Heart left ventricle (tissue), 16 donors: ENCODE measurements around the gene NUBP2. TPM values are rescaled to one million over a fixed set of nuclear protein-coding genes. Genes with fewer than 3 reads are reported as not detected.

Experiments
- ATAC-seq, 4 donors: fragments of 200-7000 bp; cut with Tn5 transposase; one replicate each; pipeline ENCODE4 v1.9.1; 2020 to 2022; ENCODE audit warnings: moderate library complexity in 4 of 4, mild to moderate bottlenecking in 3 of 4, moderate number of reproducible peaks in 1 of 4
- DNase-seq, 5 donors: peaks; one replicate each; pipeline ENCODE4 v3.0.0-alpha.2; 2020
- H3K27ac ChIP-seq, 12 donors: fragments of 200-600 bp; sonication (generic) in 4 of 12; one replicate each; pipeline versions ENCODE4 v1.5.0 to v1.8.0; 2016 to 2022; ENCODE audit warnings: mild to moderate bottlenecking in 2 of 12
- H3K27me3 ChIP-seq, 9 donors: fragments of 200-600 bp; sonication (generic) in 2 of 9; one replicate each; pipeline versions ENCODE4 v1.5.1 to v1.8.0; 2016 to 2022; ENCODE audit warnings: mild to moderate bottlenecking in 3 of 9
- H3K36me3 ChIP-seq, 9 donors: fragments of 200-600 bp; sonication (generic) in 2 of 9; one replicate each; pipeline versions ENCODE4 v1.5.0 to v1.8.0; 2018 to 2022; ENCODE audit warnings: mild to moderate bottlenecking in 2 of 9
- H3K4me1 ChIP-seq, 12 donors: fragments of 200-600 bp; sonication (generic) in 4 of 12; one replicate each; pipeline versions ENCODE4 v1.5.0 to v1.8.0; 2016 to 2022; ENCODE audit warnings: mild to moderate bottlenecking in 3 of 12
- H3K4me3 ChIP-seq, 12 donors: fragments of 200-600 bp; sonication (generic) in 4 of 12; one replicate each; pipeline versions ENCODE4 v1.5.0 to v1.8.0; 2017 to 2022; ENCODE audit warnings: mild to moderate bottlenecking in 9 of 12, moderate library complexity in 4 of 12
- H3K9me3 ChIP-seq, 12 donors: fragments of 200-600 bp; sonication (generic) in 4 of 12; one replicate each; pipeline versions ENCODE4 v1.5.0 to v1.8.0; 2016 to 2022; ENCODE audit warnings: mild to moderate bottlenecking in 1 of 12
- CTCF ChIP-seq, 12 donors: fragments of 200-600 bp; sonication (generic) in 4 of 12; IDR thresholded peaks; one replicate each; pipeline versions ENCODE4 v1.5.0 to v1.8.0; 2018 to 2022; ENCODE audit warnings: antibody characterized with exemption in 12 of 12, mild to moderate bottlenecking in 5 of 12
- POLR2A ChIP-seq, 2 donors: fragments of 450-650 bp; IDR thresholded peaks; one replicate each; pipeline ENCODE4 v1.6.1; 2017; ENCODE audit warnings: antibody characterized with exemption in 2 of 2, mild to moderate bottlenecking in 2 of 2, moderate library complexity in 2 of 2
- WGBS, 4 donors: extraction: QIAGEN DNeasy Blood & Tissue Kit in 2 of 4; methylation state at CpG; one replicate each; pipeline versions ENCODE4 v1.1.5 to v1.1.7; 2013 to 2018; 5-methylcytosine and 5-hydroxymethylcytosine counted together
- intact Hi-C, 10 donors: fragments of 100-400 bp; cut with DNase I; formaldehyde crosslinking; loops; one replicate each; pipeline versions ENCODE4 v1.11.1 to v1.14.2; 2022
- polyA plus RNA-seq, 2 donors: library from polyadenylated mRNA; stranded (reverse); fragments of 200-250 nt; gene quantifications; one replicate each; pipeline ENCODE4 v1.2.3, GENCODE V29; 2013
- total RNA-seq, 9 donors: library from RNA; depleted of rRNA in 2 of 9; stranded (reverse); fragments of >200 nt in 2 of 9; fragmentation: NEBNext Ultra II Directional in 3 of 9; extraction: Animal tissue kit (Norgen Biotek cat#: 25700) in 3 of 9; gene quantifications; one replicate each; pipeline versions ENCODE4 v1.1.0 to v1.2.4, GENCODE V29; 2016 to 2023
- donor health status: ischemic (EF 13 %, LVEDD 7.1; RV severe dilation, severe dysfunction).
- donor health status: healthy with polysubstance abuse.
- donor health status: DM: no; HTN: yes; CAD: no.
- donor health status: DM: no; HTN: no; CAD: no.
- donor health status: ischemic (EF 25% LVEDD 6.9; RV normal size, moderate dysfunction).
- donor health status: ischemic (EF 25% LVEDD 5.7; RV mildly dilated, moderate dysfunction).
- donor health status: healthy.
- donor health status: DM: yes; HTN: yes; CAD: no.
- donor health status: ischemic (EF 35%, LVEDD 5.7; RV mildly dilated, moderate dysfunction).
- donor health status: nonischemic (EF 11% LVEDD 7.7; RV severe dilation, severe dysfunction).
- donor health status: DM: yes; HTN: yes; CAD: no.
- donor health status: PGD.
- donor health status: ischemic (EF 29% LVEDD 5.4; RV normal size, mild dysfunction).
- donor health status: nonischemic (EF 23%, LVEDD 6.1; RV moderate dilation, normal function).

NUBP2 gene
- total and polyA plus RNA-seq, 11 donors, result 26.7 to 81.9 (median 30.4) TPM

- H3K4me3 ChIP-seq, result no peak overlapping the region
- no peaks in the 10 kb centered on the region for H3K9me3 ChIP-seq
- intact Hi-C loops, result no loop called here
- H3K4me1 ChIP-seq, result no peaks in the 10 kb centered on the region
- DNase-seq, result no peak
- TF ChIP-seq POLR2A (IDR thresholded peaks at IDR 0.05) (no peak), CTCF (IDR thresholded peaks at IDR 0.05) (no peak)
- H3K36me3 ChIP-seq, result peaks cover 0 to 83% (median 78%) of the 10 kb centered on the region in 9 donors
- H3K27ac ChIP-seq, result no peak overlapping the region
- no peaks in the 10 kb centered on the region for H3K27me3 ChIP-seq
- WGBS, 4 donors, result 90 to 93% (median 92%) methylated on average over 26 to 31 of the region's 31 CpGs
- ATAC-seq, result no peak
Observed at GRCh38 chr16:1746693-1747195, 36.0 kb upstream of the NUBP2 start.

- ATAC-seq (no peak), DNase-seq (no peak)
- no peak for TF ChIP-seq CTCF (IDR thresholded peaks at IDR 0.05)
- Histone ChIP-seq H3K36me3 (peaks cover 0 to 95% (median 90%) of the 10 kb centered on the region in 9 donors), H3K4me1 (no peaks in the 10 kb centered on the region), H3K4me3 (no peak overlapping the region), H3K9me3 (no peaks in the 10 kb centered on the region), H3K27me3 (no peaks in the 10 kb centered on the region), H3K27ac (no peak overlapping the region)
- intact Hi-C loops, result no loop called here
- 86 to 93% (median 88%) methylated on average over 8 to 11 of the region's 11 CpGs for WGBS, 4 donors
Observed at GRCh38 chr16:1747934-1748333, 34.8 kb upstream of the NUBP2 start.

- no peak overlapping the region for H3K4me3 ChIP-seq
- no peaks in the 10 kb centered on the region for H3K9me3 ChIP-seq
- no peak overlapping the region for H3K27ac ChIP-seq
- peak in 1 of 5 donors; percentile 54 for DNase-seq
- ATAC-seq, result no peak
- whole genome bisulfite sequencing, 4 donors, result 95 to 96% (median 95%) methylated on average over 22 to 29 of the region's 29 CpGs
- TF ChIP-seq POLR2A (IDR thresholded peaks at IDR 0.05) (no peak), CTCF (IDR thresholded peaks at IDR 0.05) (no peak)
- H3K4me1 ChIP-seq, result no peaks in the 10 kb centered on the region
- H3K36me3 ChIP-seq, result peaks cover 0 to 92% (median 89%) of the 10 kb centered on the region in 9 donors
- H3K27me3 ChIP-seq, result no peaks in the 10 kb centered on the region
- intact Hi-C loops, result no loop called here
Observed at GRCh38 chr16:1749152-1750117, 33.3 kb upstream of the NUBP2 start.

- DNase-seq (no peak), ATAC-seq (no peak)
- Histone ChIP-seq H3K27ac (no peak overlapping the region), H3K4me3 (no peak overlapping the region), H3K4me1 (no peaks in the 10 kb centered on the region), H3K27me3 (no peaks in the 10 kb centered on the region), H3K9me3 (no peaks in the 10 kb centered on the region), H3K36me3 (peaks cover 0 to 89% (median 80%) of the 10 kb centered on the region in 9 donors)
- 93 to 98% (median 94%) methylated on average over 12 to 16 of the region's 16 CpGs for WGBS, 4 donors
- TF ChIP-seq CTCF (IDR thresholded peaks at IDR 0.05), result no peak
- no peak for TF ChIP-seq POLR2A (IDR thresholded peaks at IDR 0.05)
- intact Hi-C loops, result no loop called here
Observed at GRCh38 chr16:1751946-1752345, 30.8 kb upstream of the NUBP2 start.
